ENCODE data around the gene PIK3C2G.

- no peak for TF ChIP-seq POLR2A (IDR thresholded peaks at IDR 0.05; ENCODE audit: low read depth, low read length)
- no peak for TF ChIP-seq TAF1 (IDR thresholded peaks at IDR 0.05; ENCODE audit: low read depth, low read length)
- TF ChIP-seq POLR2AphosphoS5 (IDR thresholded peaks at IDR 0.05; ENCODE audit: low read depth, low read length): no peak
- TF ChIP-seq PAX5 (IDR thresholded peaks at IDR 0.05; ENCODE audit: insufficient read depth, low read length, severe bottlenecking): no peak
These were observed 102.0 kb downstream of the PIK3C2G start for GRCh38 chr12:18363321-18363720.

Data from GM12891 (cell line).